Right lobe of liver (tissue), 6 donors: Measurements from ENCODE around the gene S100A12. TPM values are rescaled to one million over a fixed set of nuclear protein-coding genes. Genes with fewer than 3 reads are reported as not detected.
"Not testable (repeated sequence)": the region's sequence is repeated elsewhere in the genome, so short reads cannot be mapped to it uniquely, and the experiment has no call there.

Experiments used
- ATAC-seq, 4 donors: fragments of 200-7000 bp; cut with Tn5 transposase; one replicate each; pipeline ENCODE4 v1.9.1; 2020; ENCODE audit warnings: mild to moderate bottlenecking in 4 of 4, moderate library complexity in 4 of 4
- DNase-seq, 3 donors: peaks; one replicate each; pipeline ENCODE4 v3.0.0-alpha.2; 2020
- H3K27ac ChIP-seq, 3 donors: fragments of 200-600 bp; one replicate each; pipeline ENCODE4 v1.8.0; 2022
- H3K27me3 ChIP-seq, 2 donors: fragments of 200-600 bp; one replicate each; pipeline ENCODE4 v1.8.0; 2022
- H3K36me3 ChIP-seq, 4 donors: fragments of 200-600 bp; sonication (generic) in 1 of 4; one replicate each; pipeline versions ENCODE4 v1.5.1 to v1.8.0; 2017 to 2022; ENCODE audit warnings: control low read depth in 1 of 4
- H3K4me1 ChIP-seq, 4 donors: fragments of 200-600 bp; sonication (generic) in 1 of 4; one replicate each; pipeline versions ENCODE4 v1.5.1 to v1.8.0; 2017 to 2022; ENCODE audit warnings: control low read depth in 1 of 4
- H3K4me3 ChIP-seq, 3 donors: fragments of 200-600 bp; one replicate each; pipeline ENCODE4 v1.8.0; 2022
- H3K9me3 ChIP-seq, 4 donors: fragments of 200-600 bp; sonication (generic) in 1 of 4; one replicate each; pipeline versions ENCODE4 v1.5.1 to v1.8.0; 2017 to 2022; ENCODE audit warnings: control low read depth in 1 of 4
- POLR2A ChIP-seq: fragments of 450-650 bp; IDR thresholded peaks from one replicate; pipeline ENCODE4 v1.6.1; 2017; ENCODE audit warnings: antibody characterized with exemption, mild to moderate bottlenecking
- WGBS: methylation state at CpG from one replicate; pipeline ENCODE4 v1.1.6; 2018; ENCODE audit warnings: low coverage, low lambda C conversion rate; ENCODE audit not compliant: insufficient coverage; ENCODE audit errors: missing lambda C conversion rate; 5-methylcytosine and 5-hydroxymethylcytosine counted together
- intact Hi-C, 2 donors: fragments of 100-400 bp; cut with DNase I; formaldehyde crosslinking; loops; one replicate each; pipeline versions ENCODE4 v1.11.2 to v1.14.1; 2022
- total RNA-seq, 6 experiments: library from RNA; depleted of rRNA in 2 of 6; stranded (reverse); fragments of >200 nt in 2 of 6; fragmentation: NEBNext Ultra II Directional in 3 of 6; extraction: Animal tissue kit (Norgen Biotek cat#: 25700) in 3 of 6; gene quantifications; one replicate each; pipeline versions ENCODE4 v1.1.0 to v1.2.4, GENCODE V29; 2016 to 2023
- TF ChIP-seq, protein P1 (sequence below), 4 donors: fragments of 200-600 bp in 3 of 4; fragments of 450-650 bp in 1 of 4; IDR thresholded peaks; one replicate each; pipeline versions ENCODE4 v1.5.1 to v1.8.0; 2016 to 2022; ENCODE audit warnings: antibody characterized with exemption in 4 of 4, mild to moderate bottlenecking in 2 of 4
- donor health status: DM: no; HTN: yes; CAD: no.
- donor health status: DM: no; HTN: no; CAD: no.
- donor health status: DM: no; HTN: no; CAD: no.
- donor health status: DM: no; HTN: yes; CAD: no.
- donor health status: DM: no; HTN: yes; CAD: no.

The S100A12 gene
- total RNA-seq, 6 experiments from 2014 or later = 1.5 to 3.8 (median 3.0) TPM

DNA sequence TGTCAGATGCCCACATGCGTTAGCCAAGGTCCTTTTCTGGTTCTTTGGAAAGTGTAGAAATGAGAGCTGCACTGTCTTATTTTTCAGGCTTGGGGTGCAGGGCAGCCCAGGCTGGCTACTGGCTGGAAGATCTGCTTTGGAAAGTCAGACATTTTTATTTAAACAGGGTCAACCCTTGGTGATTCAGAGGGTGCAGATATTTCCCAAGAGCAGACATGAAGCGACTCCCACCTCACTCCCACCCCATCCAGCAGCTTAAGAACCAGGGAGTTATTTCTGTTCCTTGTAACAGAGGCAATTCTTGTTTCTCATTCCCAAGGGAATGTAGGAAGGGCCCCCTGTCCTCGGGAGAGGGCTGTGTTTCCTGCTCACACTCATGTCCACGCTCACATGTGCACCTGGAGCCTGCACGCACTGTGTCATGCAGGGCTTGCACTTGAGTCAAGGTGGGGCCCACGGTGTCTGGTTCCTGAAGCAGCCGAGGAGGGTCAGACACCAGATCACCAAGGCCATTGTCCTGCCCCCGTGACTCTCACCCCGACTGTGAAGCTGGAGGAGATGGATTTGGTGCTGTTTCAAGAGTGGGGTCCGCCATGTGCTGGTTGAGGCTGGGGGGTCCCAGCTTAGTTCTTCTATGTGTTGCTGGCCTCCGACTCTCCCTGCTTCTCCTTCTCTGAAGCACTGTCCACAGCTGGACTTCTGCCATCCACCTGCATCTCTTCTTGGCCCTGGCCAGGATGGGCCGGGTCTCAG, 41.9 kb upstream of the S100A12 start:
- H3K4me1 ChIP-seq = no peaks in the 10 kb centered on the region
- H3K36me3 ChIP-seq = no peaks in the 10 kb centered on the region
- no peak overlapping the region for H3K4me3 ChIP-seq
- no peaks in the 10 kb centered on the region for H3K9me3 ChIP-seq
- WGBS = 37% methylated on average over 4 of the region's 12 CpGs
- intact Hi-C loops = no loop called here
- TF ChIP-seq, protein P1, sequence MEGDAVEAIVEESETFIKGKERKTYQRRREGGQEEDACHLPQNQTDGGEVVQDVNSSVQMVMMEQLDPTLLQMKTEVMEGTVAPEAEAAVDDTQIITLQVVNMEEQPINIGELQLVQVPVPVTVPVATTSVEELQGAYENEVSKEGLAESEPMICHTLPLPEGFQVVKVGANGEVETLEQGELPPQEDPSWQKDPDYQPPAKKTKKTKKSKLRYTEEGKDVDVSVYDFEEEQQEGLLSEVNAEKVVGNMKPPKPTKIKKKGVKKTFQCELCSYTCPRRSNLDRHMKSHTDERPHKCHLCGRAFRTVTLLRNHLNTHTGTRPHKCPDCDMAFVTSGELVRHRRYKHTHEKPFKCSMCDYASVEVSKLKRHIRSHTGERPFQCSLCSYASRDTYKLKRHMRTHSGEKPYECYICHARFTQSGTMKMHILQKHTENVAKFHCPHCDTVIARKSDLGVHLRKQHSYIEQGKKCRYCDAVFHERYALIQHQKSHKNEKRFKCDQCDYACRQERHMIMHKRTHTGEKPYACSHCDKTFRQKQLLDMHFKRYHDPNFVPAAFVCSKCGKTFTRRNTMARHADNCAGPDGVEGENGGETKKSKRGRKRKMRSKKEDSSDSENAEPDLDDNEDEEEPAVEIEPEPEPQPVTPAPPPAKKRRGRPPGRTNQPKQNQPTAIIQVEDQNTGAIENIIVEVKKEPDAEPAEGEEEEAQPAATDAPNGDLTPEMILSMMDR (IDR thresholded peaks at IDR 0.05) = no peak
- TF ChIP-seq POLR2A = no peak
- ATAC-seq = no peak
- H3K27ac ChIP-seq = no peak overlapping the region
- no peak for DNase-seq
- no peaks in the 10 kb centered on the region for H3K27me3 ChIP-seq

- Histone ChIP-seq H3K4me1 (no peaks in the 10 kb centered on the region), H3K36me3 (no peaks in the 10 kb centered on the region), H3K9me3 (no peaks in the 10 kb centered on the region), H3K27ac (no peak within 1 kb of the TSS), H3K4me3 (no peak within 1 kb of the TSS), H3K27me3 (no peaks in the 10 kb centered on the region)
- ATAC-seq (peak in 1 of 4 donors; percentile 24), DNase-seq (no peak)
- TF ChIP-seq POLR2A = no peak
- TF ChIP-seq, protein P1 (IDR thresholded peaks at IDR 0.05) = no peak
- 33% methylated on average over 5 of the region's 6 CpGs for WGBS
- intact Hi-C loops = no loop called here
Measured at GRCh38 chr1:153415850-153416570, 40.6 kb upstream of the S100A12 start, which contains the start of gene S100A7A. Gene S100A7A (plus strand): TSS chr1:153416520. CDS start chr1:153418083, 1,563 bp downstream.

GRCh38 chr1:153413961-153414360, 38.5 kb upstream of the S100A12 start:
- H3K27me3 ChIP-seq, H3K4me3 ChIP-seq, DNase-seq, ATAC-seq, H3K27ac ChIP-seq, H3K9me3 ChIP-seq, H3K4me1 ChIP-seq, intact Hi-C loops, H3K36me3 ChIP-seq: not testable (repeated sequence)

DNA sequence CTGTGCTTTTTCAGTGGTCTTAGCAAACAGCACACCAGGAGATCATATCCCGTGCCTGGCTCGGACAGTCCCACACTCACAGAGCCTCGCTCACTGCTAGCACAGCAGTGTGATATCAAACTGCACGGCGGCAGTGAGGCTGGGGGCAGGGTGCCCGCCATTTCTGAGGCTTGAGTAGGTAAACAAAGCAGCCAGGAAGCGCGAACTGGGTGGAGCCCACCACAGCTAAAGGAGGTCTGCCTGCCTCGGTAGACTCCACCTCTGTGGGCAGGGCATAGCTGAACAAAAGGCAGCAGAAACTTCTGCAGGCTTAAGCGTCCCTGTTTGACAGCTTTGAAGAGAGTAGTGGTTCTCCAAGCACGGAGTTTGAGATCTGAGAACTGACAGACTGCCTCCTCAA, 31.9 kb upstream of the S100A12 start:
- DNase-seq = peak in 1 of 3 donors; percentile 34
- not testable (repeated sequence) for ATAC-seq, H3K4me1 ChIP-seq, H3K27me3 ChIP-seq, H3K9me3 ChIP-seq, H3K4me3 ChIP-seq, H3K36me3 ChIP-seq, H3K27ac ChIP-seq
- intact Hi-C loops = loop anchor here in 1 of 2 donors (10.0 kb wide), 1 partner anchor 52 kb away; the partner anchor contains the start of gene S100A9
- WGBS = 17% methylated on average over 1 of the region's 11 CpGs

GRCh38 chr1:153405825-153406599, 30.6 kb upstream of the S100A12 start:
- ATAC-seq, H3K36me3 ChIP-seq, H3K4me3 ChIP-seq, H3K9me3 ChIP-seq, DNase-seq, H3K27ac ChIP-seq, H3K27me3 ChIP-seq, H3K4me1 ChIP-seq: not testable (repeated sequence)
- WGBS = 40% methylated on average over 1 of the region's 6 CpGs
- intact Hi-C loops = loop anchor here in 1 of 2 donors (10.0 kb wide), 1 partner anchor 51 kb away; the partner anchor contains the start of gene S100A9
